ENCODE data around the gene TMED9. TPM values are rescaled to one million over a fixed set of nuclear protein-coding genes. Genes with fewer than 3 reads are reported as not detected.

The TMED9 gene
- total and polyA plus RNA-seq, 9 of the 15 experiments (the other 6 are each of a cell fraction or from before 2014, with no cell fraction given), result 43.7 to 301 (median 90.0) TPM

GRCh38 chr5:177608243-177609075 lies 16.5 kb downstream of the TMED9 start:
- H3K4me3 ChIP-seq, result no peak overlapping the region
- in situ Hi-C loops (cut with MboI) (loop anchor here (25.0 kb wide), 1 partner anchor 454 kb away; no protein-coding TSS in a partner anchor), intact Hi-C loops (cut with micrococcal nuclease) (no loop called here)
- no peak overlapping the region for H3K27ac ChIP-seq (ENCODE audit: extremely low read depth, low read depth, low read length)
- peaks cover 9% of the 10 kb centered on the region; the same call in 1 of the 3 replicates for H3K36me3 ChIP-seq (ENCODE audit: control insufficient read depth, insufficient read depth, low read length)
- peak overlapping the region in 1 of 2 experiments; percentile 17; a peak in 2 of 4 replicates for H3K9ac ChIP-seq (ENCODE audit: insufficient read depth in 1 of 2, low read depth in 2 of 2, low read length in 2 of 2)
- TF ChIP-seq ADNP (tag; IDR thresholded peaks at IDR 0.05), result no peak
- TF ChIP-seq POLR2G (IDR thresholded peaks at IDR 0.05; ENCODE audit: low read depth, low read length), result peak; percentile 53; the same call in 1 of the 2 replicates
- peaks cover 0 to 38% of the 10 kb centered on the region in 2 experiments; a peak in 2 of 5 replicates for H3K4me1 ChIP-seq (replicated peaks in 1 of 2; ENCODE audit: control insufficient read depth in 2 of 2, insufficient read depth in 2 of 2, low read length in 2 of 2)
- FAIRE-seq (no peak), ATAC-seq (no peak), DNase-seq (ENCODE audit: extremely low read depth in 1 of 4, low spot score in 3 of 4) (no peak)
- POLR2A ChIA-PET, result interaction anchor here (0.6 to 2.2 kb wide), 3 partner anchors 8 to 25 kb away, joined by 3 to 10 read pairs (median 4); partner anchors contain the start of gene B4GALT7
- no TSS peak for BruUV-seq (replicated peaks)
- no peaks in the 10 kb centered on the region for H3K79me2 ChIP-seq (ENCODE audit: control insufficient read depth, insufficient read depth, low read length)
- H2AFZ ChIP-seq (ENCODE audit: low read depth, low read length), result no peak overlapping the region
- 84% methylated on average over 19 of the region's 37 CpGs for WGBS (ENCODE audit: insufficient coverage, low coverage, missing lambda C conversion rate)
- H3K9me3 ChIP-seq (replicated peaks; ENCODE audit: control insufficient read depth, insufficient read depth, low read depth, low read length), result no peaks in the 10 kb centered on the region
- no peaks in the 10 kb centered on the region for H3K27me3 ChIP-seq (ENCODE audit: control insufficient read depth in 2 of 2, insufficient read depth in 2 of 2, low read length in 2 of 2)
- CTCF ChIA-PET (ENCODE audit: low intra/inter-chr PET ratio), result no interaction called here
- no peaks in the 10 kb centered on the region for H3K9me1 ChIP-seq (ENCODE audit: control insufficient read depth, insufficient read depth, low read length)
- no peak overlapping the region for H3K4me2 ChIP-seq (ENCODE audit: insufficient read depth, low read length)
- H4K20me1 ChIP-seq (replicated peaks; ENCODE audit: control insufficient read depth, insufficient read depth, low read length), result peaks cover 15% of the 10 kb centered on the region; the same call in 1 of the 2 replicates

All from K562 (cell line).